Activated naive CD8-positive, alpha-beta T cell treated with anti-CD3 and anti-CD28 coated beads for 36 hours (primary cell): ENCODE data around the gene MCM7. TPM values are rescaled to one million over a fixed set of nuclear protein-coding genes. Genes with fewer than 3 reads are reported as not detected.

ENCODE experiments used
- DNase-seq: peaks from one replicate; pipeline ENCODE4 v3.0.0; 2021
- H3K27ac Mint-ChIP-seq: one replicate; pipeline ENCODE4 v1.8.0; 2022; ENCODE audit warnings: mild to moderate bottlenecking, moderate library complexity, mixed read lengths
- H3K27me3 Mint-ChIP-seq: one replicate; pipeline ENCODE4 v1.8.0; 2022; ENCODE audit warnings: mild to moderate bottlenecking, mixed read lengths
- H3K36me3 Mint-ChIP-seq: one replicate; pipeline ENCODE4 v1.8.0; 2021; ENCODE audit warnings: mild to moderate bottlenecking, mixed read lengths
- H3K4me1 Mint-ChIP-seq: one replicate; pipeline ENCODE4 v1.8.0; 2021; ENCODE audit warnings: mixed read lengths
- H3K4me3 Mint-ChIP-seq: one replicate; pipeline ENCODE4 v1.8.0; 2022; ENCODE audit warnings: mild to moderate bottlenecking, moderate library complexity, mixed read lengths
- H3K9me3 Mint-ChIP-seq: one replicate; pipeline ENCODE4 v1.8.0; 2022; ENCODE audit warnings: mixed read lengths
- total RNA-seq, 2 experiments: library from RNA; stranded (reverse); gene quantifications; one replicate each; pipeline ENCODE4 v1.2.3, GENCODE V29; 2021

MCM7 gene
- total RNA-seq, 2 experiments from 2014 or later, result 476 to 482 TPM

DNA sequence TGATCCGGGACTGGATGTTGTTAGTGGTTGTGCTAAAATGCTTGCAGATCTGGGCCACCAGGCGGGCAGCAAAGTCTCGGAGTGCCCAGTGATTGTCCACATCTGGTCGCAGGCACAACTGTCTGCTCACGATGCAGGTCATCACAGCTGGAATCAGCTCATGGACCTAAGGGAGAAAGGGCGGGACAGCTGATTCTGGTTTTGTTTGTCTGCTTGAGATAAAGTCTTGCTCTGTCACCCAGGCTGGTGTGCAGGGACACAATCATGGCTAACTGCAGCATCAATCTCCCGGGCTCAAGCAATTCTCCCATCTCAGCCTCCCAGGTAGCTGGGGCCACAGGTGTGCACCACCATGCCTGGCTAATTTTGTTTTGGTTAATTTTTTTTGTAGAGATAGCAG lies 10.0 kb upstream of the MCM7 start:
- H3K36me3 Mint-ChIP-seq, result peaks cover 16% of the 10 kb centered on the region
- H3K27me3 Mint-ChIP-seq, result no peaks in the 10 kb centered on the region
- no peaks in the 10 kb centered on the region for H3K4me1 Mint-ChIP-seq
- H3K9me3 Mint-ChIP-seq, result no peaks in the 10 kb centered on the region
- no peak overlapping the region for H3K27ac Mint-ChIP-seq
- H3K4me3 Mint-ChIP-seq, result no peak overlapping the region
- no peak for DNase-seq

DNA sequence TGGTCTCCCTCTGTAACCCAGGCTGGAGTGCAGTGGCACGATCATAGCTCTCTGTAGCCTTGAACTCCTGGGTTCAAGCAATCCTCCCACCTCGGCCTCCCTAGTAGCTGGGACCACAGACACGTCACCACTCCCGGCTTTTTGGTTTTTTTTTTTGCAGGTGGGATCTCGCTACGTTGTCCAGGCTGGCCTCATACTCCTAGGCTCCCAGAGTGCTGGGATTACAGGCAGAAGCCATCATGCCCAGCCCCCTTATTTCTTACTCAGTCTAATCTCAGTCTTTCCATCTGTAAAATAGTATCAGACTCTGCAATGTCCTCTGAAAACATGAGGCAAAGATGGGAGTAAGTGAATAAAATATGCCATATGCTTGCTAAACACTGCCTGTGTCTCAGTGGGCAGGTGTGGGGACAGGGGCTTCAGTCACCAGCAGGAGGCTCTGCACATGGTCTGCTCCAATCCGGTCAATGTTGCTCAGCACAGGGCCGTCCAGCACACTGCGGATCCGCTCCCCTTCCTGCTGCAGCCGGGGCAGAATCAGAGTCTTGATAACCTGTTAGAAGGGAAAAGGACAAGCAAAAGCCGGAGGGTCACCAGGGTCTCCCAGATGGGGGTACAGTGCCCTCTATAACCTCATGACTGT lies 8.4 kb upstream of the MCM7 start:
- H3K4me1 Mint-ChIP-seq, result no peaks in the 10 kb centered on the region
- peaks cover 16% of the 10 kb centered on the region for H3K36me3 Mint-ChIP-seq
- no peak overlapping the region for H3K4me3 Mint-ChIP-seq
- H3K27me3 Mint-ChIP-seq, result no peaks in the 10 kb centered on the region
- H3K9me3 Mint-ChIP-seq, result no peaks in the 10 kb centered on the region
- DNase-seq, result no peak
- H3K27ac Mint-ChIP-seq, result no peak overlapping the region

DNA sequence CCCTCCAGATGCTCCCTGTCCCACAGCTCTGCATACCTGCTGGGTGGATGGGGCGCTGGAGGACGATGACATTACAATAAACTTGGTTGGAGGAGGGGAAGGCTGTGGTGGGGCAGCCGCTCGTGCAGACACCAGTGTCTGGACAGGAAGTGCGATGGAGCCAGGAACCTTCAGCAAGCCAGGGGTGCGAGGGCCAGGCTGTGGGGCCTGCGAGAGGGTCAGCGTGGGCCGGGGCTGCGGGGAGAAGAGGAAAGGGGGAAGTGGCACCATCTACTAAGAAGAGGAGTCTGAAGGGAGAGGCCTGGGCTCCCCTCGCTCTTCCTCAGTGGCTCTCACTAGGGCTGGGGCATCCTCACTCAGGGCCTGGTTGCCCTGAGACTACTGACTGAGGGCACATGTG lies 6.7 kb upstream of the MCM7 start:
- Mint-ChIP-seq H3K4me3 (no peak overlapping the region), H3K27me3 (no peaks in the 10 kb centered on the region), H3K4me1 (peaks cover under 1% of the 10 kb centered on the region), H3K27ac (no peak overlapping the region), H3K9me3 (no peaks in the 10 kb centered on the region), H3K36me3 (peaks cover 18% of the 10 kb centered on the region)
- no peak for DNase-seq

DNA sequence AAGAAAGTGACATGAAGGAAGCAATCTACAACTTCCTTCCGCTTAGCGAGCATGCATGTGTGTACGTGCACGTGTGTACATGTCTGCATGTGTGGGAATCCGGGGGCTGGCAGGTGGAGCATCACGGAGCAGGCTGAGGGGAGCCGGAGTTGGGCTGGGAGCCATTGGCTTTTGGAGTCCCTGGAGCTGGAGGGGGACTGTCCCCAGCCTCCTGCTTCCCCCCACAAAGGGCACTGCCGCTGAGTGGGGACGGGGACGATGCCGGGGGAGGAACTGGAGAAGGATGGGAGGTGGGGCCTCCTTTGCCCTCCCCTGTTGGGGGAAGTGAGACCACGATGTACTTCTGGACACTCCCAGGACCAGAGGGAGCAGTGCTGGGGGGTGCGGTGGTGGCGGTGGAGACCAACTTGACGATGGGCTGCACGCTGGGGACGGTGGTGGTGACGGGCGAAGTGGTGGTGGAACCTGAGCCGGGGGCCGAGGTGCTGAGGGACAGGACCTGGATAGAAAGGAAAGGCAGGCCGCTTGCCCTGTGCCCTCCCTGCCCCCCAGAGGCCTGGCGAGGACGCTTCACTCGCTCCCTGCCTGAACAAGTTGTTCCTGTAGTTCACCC lies 6.0 kb upstream of the MCM7 start:
- Mint-ChIP-seq H3K4me3 (no peak overlapping the region), H3K9me3 (no peaks in the 10 kb centered on the region), H3K27me3 (no peaks in the 10 kb centered on the region), H3K27ac (peak overlapping the region; percentile 16), H3K36me3 (peaks cover 16% of the 10 kb centered on the region), H3K4me1 (peaks cover 6% of the 10 kb centered on the region)
- no peak for DNase-seq

DNA sequence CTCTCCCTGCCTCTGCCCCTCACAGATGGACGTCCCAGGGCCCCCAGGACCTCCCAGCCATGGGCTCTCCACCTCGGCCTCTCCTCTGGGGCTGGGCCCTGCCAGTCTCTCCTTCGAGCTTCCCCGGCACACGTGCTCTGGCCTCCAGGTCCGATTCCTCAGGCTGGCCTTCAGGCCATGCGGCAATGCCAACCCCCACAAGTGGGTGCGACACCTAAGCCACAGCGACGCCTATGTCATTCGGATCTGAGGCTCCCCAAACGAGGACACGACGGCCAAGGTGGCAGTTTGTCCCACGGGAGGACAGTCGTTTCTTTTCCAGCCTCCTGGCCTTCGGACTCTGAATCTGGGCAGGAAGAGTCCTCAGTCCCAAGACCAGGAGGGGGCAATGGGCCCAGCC lies 5.4 kb upstream of the MCM7 start:
- Mint-ChIP-seq H3K27ac (no peak overlapping the region), H3K36me3 (peaks cover 16% of the 10 kb centered on the region), H3K9me3 (no peaks in the 10 kb centered on the region), H3K4me1 (peaks cover 6% of the 10 kb centered on the region), H3K4me3 (no peak overlapping the region), H3K27me3 (no peaks in the 10 kb centered on the region)
- no peak for DNase-seq

DNA sequence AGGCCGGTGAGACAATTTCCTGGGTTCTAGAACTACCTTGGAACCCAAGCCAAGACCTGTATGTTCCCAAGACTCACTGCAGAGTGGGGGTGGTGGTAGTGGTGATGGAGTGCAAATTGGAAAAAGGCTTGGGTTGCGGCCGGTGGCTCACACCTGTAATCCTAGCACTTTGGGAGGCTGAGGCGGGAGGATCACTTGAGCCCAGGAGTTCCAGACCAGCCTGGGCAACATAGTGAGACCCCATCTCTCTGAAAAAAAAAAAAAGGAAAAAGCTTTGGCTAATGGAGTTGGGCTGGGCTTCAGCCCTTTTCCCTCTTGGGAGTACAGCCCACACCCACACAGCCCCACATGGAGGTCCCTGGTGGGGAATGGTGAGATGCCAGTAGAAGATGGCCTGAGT lies 4.3 kb upstream of the MCM7 start:
- Mint-ChIP-seq H3K9me3 (no peaks in the 10 kb centered on the region), H3K4me3 (no peak overlapping the region), H3K36me3 (peaks cover 20% of the 10 kb centered on the region), H3K4me1 (peaks cover 6% of the 10 kb centered on the region), H3K27me3 (peaks cover 3% of the 10 kb centered on the region), H3K27ac (no peak overlapping the region)
- DNase-seq, result no peak

DNA sequence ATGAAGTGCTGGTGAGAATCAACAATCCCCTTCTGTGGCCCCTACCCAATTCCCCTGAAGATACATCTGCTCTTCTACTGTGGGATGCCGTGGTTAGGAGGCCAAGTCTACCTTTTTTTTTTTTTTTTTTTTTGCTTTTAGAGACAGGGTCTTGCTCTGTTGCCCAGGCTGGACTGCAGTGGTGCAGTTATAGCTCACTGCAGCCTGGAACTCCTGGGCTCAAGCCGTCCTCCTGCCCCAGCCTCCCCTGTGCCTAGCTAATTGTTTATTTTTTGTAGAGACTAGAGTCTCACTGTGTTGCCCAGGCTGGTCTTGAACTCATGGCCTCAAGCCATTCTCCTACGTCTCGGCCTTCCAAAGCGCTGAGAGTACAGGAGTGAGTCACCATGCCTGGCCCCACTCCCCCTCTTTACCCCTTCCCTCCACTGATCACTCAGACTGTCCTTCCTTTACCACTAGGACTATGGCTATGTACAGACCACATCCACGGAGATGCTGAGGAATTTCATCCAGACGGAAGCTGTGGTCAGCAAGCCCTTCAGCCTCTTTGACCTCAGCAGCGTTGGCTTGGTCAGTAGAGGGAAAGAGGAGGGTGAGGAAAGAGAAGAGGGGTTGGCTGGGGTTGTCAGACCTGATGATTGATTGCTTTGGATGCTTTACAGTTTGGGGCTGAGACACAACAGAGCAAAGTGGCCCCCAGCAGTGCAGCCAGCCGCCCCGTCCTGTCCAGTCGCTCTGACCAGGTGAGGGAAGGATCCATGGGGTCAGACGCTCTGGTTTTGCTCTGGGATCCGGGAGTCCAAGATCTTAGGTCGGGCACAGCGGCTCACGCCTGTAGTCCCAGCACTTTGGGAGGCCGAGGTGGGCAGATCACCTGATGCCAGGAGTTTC lies 2.0 kb upstream of the MCM7 start:
- peaks cover 34% of the 10 kb centered on the region for H3K36me3 Mint-ChIP-seq
- peak overlapping the region; percentile 78 for H3K27ac Mint-ChIP-seq
- peak overlapping the region; percentile 92 for H3K4me3 Mint-ChIP-seq
- H3K9me3 Mint-ChIP-seq, result no peaks in the 10 kb centered on the region
- peaks cover 8% of the 10 kb centered on the region for H3K27me3 Mint-ChIP-seq
- no peak for DNase-seq
- H3K4me1 Mint-ChIP-seq, result peaks cover 27% of the 10 kb centered on the region

DNA sequence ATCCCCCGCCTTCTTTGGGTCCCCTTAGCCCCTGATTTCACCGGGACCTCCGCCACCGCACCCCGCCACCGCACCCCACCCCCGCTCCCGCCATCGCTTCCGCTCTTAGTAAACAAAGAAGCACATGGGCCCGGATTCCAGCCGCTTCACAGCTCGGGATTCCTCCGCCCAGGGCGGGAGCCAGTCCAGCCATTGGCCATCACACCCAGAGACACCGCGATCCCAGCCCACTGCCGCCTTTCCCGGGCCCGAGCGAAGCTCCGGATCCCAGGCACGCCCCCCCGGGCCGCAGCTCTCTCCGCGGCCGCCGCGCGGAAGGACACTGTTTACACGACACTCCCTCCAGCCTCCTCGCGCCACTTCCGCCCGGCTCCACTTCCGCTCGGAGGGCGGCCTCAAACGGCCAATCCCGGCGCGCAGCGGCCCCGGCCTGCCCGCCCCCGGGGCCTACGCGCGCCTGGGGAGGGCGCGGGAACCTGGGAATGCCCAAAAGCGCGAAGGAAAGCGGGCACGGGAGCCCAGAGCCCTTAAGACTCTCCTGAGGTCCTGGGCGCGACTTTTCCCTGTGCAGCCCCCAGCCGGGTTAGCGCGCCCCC lies 679 bp downstream of the MCM7 start:
- peaks cover 8% of the 10 kb centered on the region for H3K27me3 Mint-ChIP-seq
- no peaks in the 10 kb centered on the region for H3K9me3 Mint-ChIP-seq
- peaks cover 55% of the 10 kb centered on the region for H3K36me3 Mint-ChIP-seq
- H3K4me1 Mint-ChIP-seq, result peaks cover 38% of the 10 kb centered on the region
- H3K27ac Mint-ChIP-seq, result peak overlapping the region; percentile 97
- H3K4me3 Mint-ChIP-seq, result peak overlapping the region; percentile 92
- DNase-seq, result peak; percentile 93

DNA sequence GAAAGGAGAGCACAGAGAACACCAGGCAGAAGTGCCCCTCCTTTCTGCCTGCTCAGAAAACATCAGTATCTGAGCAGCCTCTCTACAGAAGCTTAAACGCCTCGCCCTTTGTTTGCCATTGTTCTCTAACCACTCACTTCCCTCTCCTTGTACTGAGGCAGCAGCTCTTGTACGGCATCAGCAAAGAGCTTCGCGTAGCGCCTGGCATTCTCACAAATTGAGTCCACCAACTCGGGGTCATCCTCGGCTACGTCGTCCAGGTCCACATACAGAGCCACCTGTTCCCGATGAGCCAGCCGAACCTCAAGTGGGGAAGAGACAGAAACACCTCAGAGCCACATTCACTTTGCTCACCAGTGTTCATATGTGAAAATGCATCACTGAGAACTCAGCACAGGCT lies 1.7 kb downstream of the MCM7 start:
- H3K9me3 Mint-ChIP-seq, result no peaks in the 10 kb centered on the region

DNA sequence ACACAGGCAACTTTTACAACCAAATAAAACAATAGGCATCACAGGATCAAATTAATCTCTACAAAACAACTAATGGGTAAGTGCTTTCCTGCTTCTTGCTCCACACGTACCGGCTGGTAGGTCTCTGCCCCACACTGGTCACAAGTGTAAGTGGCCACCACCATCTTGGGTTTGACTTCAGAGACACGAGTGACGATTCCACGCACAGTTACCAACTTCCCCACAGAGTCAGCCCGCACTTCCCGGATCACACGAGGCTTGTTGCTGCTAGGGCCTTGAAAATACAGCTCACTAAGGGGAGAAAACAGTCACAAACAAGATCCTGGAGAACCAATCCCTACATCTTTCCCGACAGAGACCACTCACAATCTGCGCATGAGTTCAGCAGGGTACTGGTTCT lies 2.3 kb downstream of the MCM7 start:
- Mint-ChIP-seq H3K27me3 (peaks cover 8% of the 10 kb centered on the region), H3K9me3 (no peaks in the 10 kb centered on the region), H3K4me1 (peaks cover 41% of the 10 kb centered on the region), H3K36me3 (peaks cover 60% of the 10 kb centered on the region), H3K27ac (peak overlapping the region; percentile 97), H3K4me3 (peak overlapping the region; percentile 92)
- DNase-seq, result no peak

More for the DNA sequence above, 1.7 kb downstream of the MCM7 start:
- no peak for DNase-seq
- Mint-ChIP-seq H3K4me1 (peaks cover 41% of the 10 kb centered on the region), H3K4me3 (peak overlapping the region; percentile 92), H3K36me3 (peaks cover 60% of the 10 kb centered on the region), H3K27me3 (peaks cover 8% of the 10 kb centered on the region), H3K27ac (peak overlapping the region; percentile 97)

DNA sequence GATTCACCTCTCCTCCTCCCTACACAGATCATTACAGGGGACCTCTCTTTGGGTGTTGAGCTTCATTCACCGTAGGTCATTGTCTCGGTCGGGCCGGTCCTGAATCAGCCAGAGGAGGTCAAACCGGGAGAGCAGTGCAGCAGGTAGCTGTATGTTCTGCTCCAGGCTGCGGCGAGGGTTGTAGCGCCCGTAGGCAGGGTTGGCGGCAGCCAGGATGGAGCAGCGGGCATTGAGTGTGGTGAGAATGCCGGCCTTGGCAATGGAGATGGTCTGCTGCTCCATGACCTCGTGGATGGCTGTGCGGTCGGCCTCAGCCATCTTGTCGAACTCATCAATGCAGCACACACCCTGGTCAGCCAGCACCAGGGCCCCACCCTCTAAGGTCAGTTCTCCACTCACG lies 5.5 kb downstream of the MCM7 start:
- H3K27me3 Mint-ChIP-seq, result peaks cover 4% of the 10 kb centered on the region
- no peak overlapping the region for H3K4me3 Mint-ChIP-seq
- H3K9me3 Mint-ChIP-seq, result no peaks in the 10 kb centered on the region
- peaks cover 81% of the 10 kb centered on the region for H3K36me3 Mint-ChIP-seq
- H3K4me1 Mint-ChIP-seq, result peaks cover 50% of the 10 kb centered on the region
- no peak for DNase-seq
- peak overlapping the region; percentile 72 for H3K27ac Mint-ChIP-seq

DNA sequence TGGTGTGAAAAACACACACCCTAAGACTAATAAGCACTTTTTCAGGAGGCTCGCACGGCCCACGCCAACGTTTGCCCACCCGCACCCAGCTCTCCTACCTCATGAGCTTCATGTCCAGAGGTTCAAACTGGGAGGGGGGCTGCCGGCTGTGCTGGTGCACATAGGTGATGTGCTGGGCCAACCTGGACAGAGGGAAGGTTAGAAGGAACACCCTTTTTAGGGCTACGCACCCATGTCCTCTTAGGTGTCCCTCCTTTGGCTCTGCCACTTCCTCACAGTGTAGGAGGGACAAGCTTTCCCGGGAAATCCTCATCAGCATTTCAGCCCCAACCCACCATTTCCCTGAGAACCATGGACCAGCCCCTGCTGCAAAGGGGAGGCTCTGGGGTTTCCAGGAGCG lies 5.9 kb downstream of the MCM7 start:
- H3K9me3 Mint-ChIP-seq, result no peaks in the 10 kb centered on the region
- H3K4me3 Mint-ChIP-seq, result no peak overlapping the region
- peak overlapping the region; percentile 49 for H3K27ac Mint-ChIP-seq
- peaks cover 2% of the 10 kb centered on the region for H3K27me3 Mint-ChIP-seq
- H3K4me1 Mint-ChIP-seq, result peaks cover 53% of the 10 kb centered on the region
- H3K36me3 Mint-ChIP-seq, result peaks cover 82% of the 10 kb centered on the region
- DNase-seq, result no peak

DNA sequence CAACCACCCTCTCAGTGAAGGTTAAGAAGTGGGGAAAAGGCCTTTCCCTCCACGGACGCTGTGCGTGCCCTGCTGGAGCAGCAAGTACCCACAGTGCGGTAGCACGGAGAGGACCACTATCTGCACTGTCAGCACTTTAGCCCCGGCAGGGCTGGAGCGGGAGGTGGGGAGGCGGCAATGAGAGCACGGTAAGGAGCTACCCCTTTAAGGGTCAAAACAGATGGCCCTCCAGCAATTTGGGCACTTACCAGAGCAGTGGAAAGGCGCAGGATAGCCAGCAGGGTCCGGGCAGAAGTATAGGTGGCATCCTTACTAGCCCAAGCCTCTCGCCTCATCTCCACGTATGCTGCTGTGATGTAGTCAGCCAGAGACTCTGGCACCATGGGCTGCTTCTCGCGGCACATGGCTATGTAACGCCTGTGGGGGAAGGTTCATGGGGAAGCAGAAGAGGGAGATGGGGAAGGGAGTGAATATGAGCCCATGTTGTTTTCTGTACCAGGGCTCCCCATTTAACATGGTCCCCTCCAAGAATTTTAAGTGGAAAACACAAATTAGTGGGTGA lies 7.2 kb downstream of the MCM7 start:
- H3K27me3 Mint-ChIP-seq, result no peaks in the 10 kb centered on the region
- no peak overlapping the region for H3K4me3 Mint-ChIP-seq
- no peak overlapping the region for H3K27ac Mint-ChIP-seq
- H3K4me1 Mint-ChIP-seq, result peaks cover 53% of the 10 kb centered on the region
- no peaks in the 10 kb centered on the region for H3K9me3 Mint-ChIP-seq
- no peak for DNase-seq
- peaks cover 78% of the 10 kb centered on the region for H3K36me3 Mint-ChIP-seq

DNA sequence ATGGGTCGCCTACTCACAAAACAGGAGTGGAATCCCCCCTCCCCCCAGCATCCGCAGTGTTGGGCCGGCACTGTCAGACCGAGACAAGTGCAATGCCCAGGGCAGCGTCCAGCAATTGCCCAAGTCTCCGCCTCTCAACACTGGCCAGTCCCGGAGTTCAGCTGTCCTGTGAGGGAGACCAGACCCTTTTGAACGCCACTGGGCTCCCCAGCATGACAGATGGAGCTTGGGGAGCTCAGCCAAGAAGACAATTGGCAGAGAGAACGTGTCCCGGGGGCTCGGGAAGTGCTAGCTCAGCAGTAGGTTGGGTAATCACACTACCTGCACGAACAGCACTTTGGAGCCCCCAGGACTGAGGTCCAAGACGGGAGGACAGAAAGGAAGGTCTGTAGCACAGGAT lies 7.7 kb downstream of the MCM7 start:
- peaks cover 48% of the 10 kb centered on the region for H3K4me1 Mint-ChIP-seq

DNA sequence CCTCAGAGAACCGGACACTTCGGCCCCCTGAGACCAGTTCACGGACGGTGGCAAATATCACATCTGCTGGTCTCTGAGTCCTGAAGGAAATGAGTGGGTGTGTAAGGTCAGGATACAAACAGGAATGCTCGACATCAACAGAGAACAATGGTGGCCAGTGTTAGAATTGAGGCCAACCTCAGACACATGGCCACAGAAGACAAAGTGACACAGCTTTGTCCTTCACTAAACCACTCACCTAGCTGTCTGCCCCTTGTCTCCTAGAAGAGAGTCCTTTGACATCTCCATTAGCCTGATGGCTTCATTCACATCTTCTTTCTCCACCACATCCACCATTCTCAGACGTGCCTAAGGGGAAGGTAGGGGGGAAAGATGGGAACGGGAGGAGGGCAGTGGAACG lies 8.1 kb downstream of the MCM7 start:
- Mint-ChIP-seq H3K9me3 (no peaks in the 10 kb centered on the region), H3K4me3 (no peak overlapping the region), H3K36me3 (peaks cover 68% of the 10 kb centered on the region), H3K27me3 (no peaks in the 10 kb centered on the region), H3K27ac (peak overlapping the region; percentile 16), H3K4me1 (peaks cover 49% of the 10 kb centered on the region)
- no peak for DNase-seq

More for the DNA sequence above, 7.7 kb downstream of the MCM7 start:
- Mint-ChIP-seq H3K36me3 (peaks cover 72% of the 10 kb centered on the region), H3K27me3 (no peaks in the 10 kb centered on the region), H3K9me3 (no peaks in the 10 kb centered on the region), H3K27ac (peak overlapping the region; percentile 54), H3K4me3 (no peak overlapping the region)
- no peak for DNase-seq
